ENCODE data around the gene VAMP4. TPM values are rescaled to one million over a fixed set of nuclear protein-coding genes. Genes with fewer than 3 reads are reported as not detected.
"Not testable (repeated sequence)": the region's sequence is repeated elsewhere in the genome, so short reads cannot be mapped to it uniquely, and the experiment has no call there.

The VAMP4 gene
- total RNA-seq, 2 donors from 2014 or later: 18.9 to 19.2 TPM

DNA sequence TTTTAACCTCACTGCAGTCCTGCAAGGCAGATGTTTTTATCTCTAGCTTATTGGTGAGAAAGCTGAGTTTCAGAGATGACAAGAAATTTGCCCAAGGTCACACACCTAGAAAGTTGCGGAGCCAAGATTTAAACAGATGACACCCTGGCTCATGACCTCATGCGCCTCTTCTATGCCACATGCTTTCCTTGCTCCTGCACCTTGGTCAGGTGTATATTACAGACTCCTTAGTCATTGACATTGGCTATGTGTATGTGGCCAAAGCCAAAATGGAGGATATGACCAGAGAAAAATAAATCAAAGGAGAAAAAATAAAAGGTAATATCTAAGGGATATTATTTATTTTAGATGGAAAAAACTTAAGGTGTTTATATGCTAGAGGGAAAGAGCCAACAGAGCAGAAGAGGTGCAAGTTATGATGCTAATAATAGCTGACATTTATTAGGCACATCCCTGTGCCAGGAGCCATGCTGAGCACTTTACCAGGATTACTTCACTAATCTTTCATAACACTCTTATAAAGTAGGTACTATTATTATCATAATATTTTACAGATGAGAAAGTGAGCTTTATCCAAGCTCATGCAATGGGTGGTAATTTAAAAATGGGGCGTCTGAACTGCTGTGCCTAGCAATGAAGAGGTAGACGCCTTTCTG lies 75.6 kb downstream of the VAMP4 start:
- Mint-ChIP-seq H3K9me3 (no peaks in the 10 kb centered on the region), H3K36me3 (ENCODE audit: insufficient read depth in 2 of 2) (no peaks in the 10 kb centered on the region), H3K4me3 (no peak overlapping the region), H3K4me1 (ENCODE audit: low read depth) (no peaks in the 10 kb centered on the region), H3K27ac (no peak overlapping the region), H3K27me3 (ENCODE audit: low read depth) (no peaks in the 10 kb centered on the region)
- DNase-seq (no peak), ATAC-seq (replicated peaks in 1 of 2) (no peak)

DNA sequence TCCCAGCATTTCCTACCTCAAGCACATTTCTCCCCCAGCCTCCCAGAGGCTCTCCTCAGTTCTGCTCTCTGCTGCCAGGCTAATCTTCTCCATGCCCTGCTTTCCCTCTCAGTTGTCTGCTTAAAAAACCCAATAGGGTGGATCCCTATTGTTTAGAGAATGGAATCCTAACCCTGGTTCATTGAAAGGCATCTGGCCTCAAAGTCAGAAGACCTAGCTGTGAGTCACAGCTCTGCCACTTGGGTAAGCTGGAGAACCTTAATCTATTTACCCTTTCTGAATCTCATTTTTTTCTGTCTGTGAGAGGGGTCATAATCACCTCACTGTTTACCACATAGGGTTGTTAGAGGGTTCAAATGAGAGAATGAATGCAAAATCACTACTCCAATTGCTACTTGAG lies 76.9 kb downstream of the VAMP4 start:
- no peak for ATAC-seq (replicated peaks in 1 of 2)
- no peak for DNase-seq
- H3K27ac Mint-ChIP-seq: no peak overlapping the region
- H3K9me3 Mint-ChIP-seq: no peaks in the 10 kb centered on the region
- H3K4me1 Mint-ChIP-seq (ENCODE audit: low read depth): no peaks in the 10 kb centered on the region
- H3K4me3 Mint-ChIP-seq: no peak overlapping the region
- no peaks in the 10 kb centered on the region for H3K27me3 Mint-ChIP-seq (ENCODE audit: low read depth)
- H3K36me3 Mint-ChIP-seq (ENCODE audit: insufficient read depth in 2 of 2): no peaks in the 10 kb centered on the region

- H3K27ac Mint-ChIP-seq: no peak overlapping the region
- H3K9me3 Mint-ChIP-seq: no peaks in the 10 kb centered on the region
- DNase-seq: no peak
- no peak overlapping the region for H3K4me3 Mint-ChIP-seq
- H3K36me3 Mint-ChIP-seq (ENCODE audit: insufficient read depth in 2 of 2): no peaks in the 10 kb centered on the region
- H3K4me1 Mint-ChIP-seq (ENCODE audit: low read depth): no peaks in the 10 kb centered on the region
- no peaks in the 10 kb centered on the region for H3K27me3 Mint-ChIP-seq (ENCODE audit: low read depth)
- no peak for ATAC-seq (replicated peaks in 1 of 2)
These were observed 77.8 kb downstream of the VAMP4 start for GRCh38 chr1:171663854-171664575.

GRCh38 chr1:171663036-171663853 lies 78.6 kb downstream of the VAMP4 start:
- H3K36me3 Mint-ChIP-seq (ENCODE audit: insufficient read depth in 2 of 2): no peaks in the 10 kb centered on the region
- no peaks in the 10 kb centered on the region for H3K4me1 Mint-ChIP-seq (ENCODE audit: low read depth)
- H3K9me3 Mint-ChIP-seq: no peaks in the 10 kb centered on the region
- ATAC-seq (replicated peaks in 1 of 2) (no peak), DNase-seq (no peak)
- H3K4me3 Mint-ChIP-seq: no peak overlapping the region
- no peak overlapping the region for H3K27ac Mint-ChIP-seq
- no peaks in the 10 kb centered on the region for H3K27me3 Mint-ChIP-seq (ENCODE audit: low read depth)

DNA sequence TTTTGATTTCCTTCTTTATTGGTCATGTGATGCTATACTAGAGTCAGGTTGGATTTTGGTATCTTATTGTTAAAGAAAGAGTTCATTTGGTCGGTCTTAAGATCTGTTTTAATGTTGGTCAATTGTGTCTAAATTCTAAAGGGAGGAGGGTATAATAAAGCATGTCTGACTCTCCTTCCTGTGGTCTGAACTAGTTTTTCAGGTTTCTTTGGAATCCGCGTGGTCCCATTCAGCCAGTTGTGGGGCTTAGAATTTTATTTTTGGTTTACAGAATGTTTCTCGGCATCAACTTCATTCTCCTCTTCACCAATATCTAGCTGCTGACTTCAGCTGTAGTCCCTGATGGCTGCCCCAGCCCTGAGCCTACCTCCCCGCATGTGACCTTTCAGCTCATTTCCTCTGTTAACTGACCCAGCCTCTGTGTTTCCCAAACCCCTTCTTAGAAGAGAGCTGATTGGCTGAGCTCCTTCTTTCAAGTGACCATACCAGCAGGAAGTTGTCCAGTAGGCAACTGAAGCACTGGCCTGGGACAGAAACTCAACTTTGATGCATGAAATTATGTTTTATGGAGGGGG lies 80.7 kb downstream of the VAMP4 start:
- ATAC-seq (replicated peaks in 1 of 2) (no peak), DNase-seq (no peak)
- Mint-ChIP-seq H3K36me3 (ENCODE audit: insufficient read depth in 2 of 2) (no peaks in the 10 kb centered on the region), H3K4me1 (ENCODE audit: low read depth) (no peaks in the 10 kb centered on the region), H3K9me3 (no peaks in the 10 kb centered on the region), H3K4me3 (no peak overlapping the region), H3K27ac (no peak overlapping the region), H3K27me3 (ENCODE audit: low read depth) (no peaks in the 10 kb centered on the region)

DNA sequence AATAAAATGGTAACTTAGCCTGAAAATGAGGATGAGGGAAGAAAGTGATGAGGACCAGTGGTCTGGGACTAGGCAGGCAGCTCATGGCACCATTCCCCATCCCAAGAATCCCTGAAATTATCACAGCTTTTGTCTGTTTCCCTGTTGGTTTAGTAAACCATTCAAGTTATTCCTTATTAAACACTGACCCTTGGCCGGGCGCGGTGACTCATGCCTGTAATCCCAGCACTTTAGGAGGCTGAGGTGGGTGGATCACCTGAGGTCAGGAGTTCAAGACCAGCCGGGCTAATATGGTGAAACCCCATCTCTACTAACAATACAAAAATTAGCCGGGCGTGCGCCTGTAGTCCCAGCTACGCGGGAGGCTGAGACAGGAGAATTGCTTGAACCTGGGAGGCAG lies 85.7 kb downstream of the VAMP4 start:
- H3K4me3 Mint-ChIP-seq; H3K27ac Mint-ChIP-seq; DNase-seq; H3K9me3 Mint-ChIP-seq; H3K36me3 Mint-ChIP-seq (ENCODE audit: insufficient read depth in 2 of 2); ATAC-seq (replicated peaks in 1 of 2): not testable (repeated sequence)
- peaks cover 11% of the 10 kb centered on the region for H3K4me1 Mint-ChIP-seq (ENCODE audit: low read depth)
- peaks cover 24% of the 10 kb centered on the region for H3K27me3 Mint-ChIP-seq (ENCODE audit: low read depth)

DNA sequence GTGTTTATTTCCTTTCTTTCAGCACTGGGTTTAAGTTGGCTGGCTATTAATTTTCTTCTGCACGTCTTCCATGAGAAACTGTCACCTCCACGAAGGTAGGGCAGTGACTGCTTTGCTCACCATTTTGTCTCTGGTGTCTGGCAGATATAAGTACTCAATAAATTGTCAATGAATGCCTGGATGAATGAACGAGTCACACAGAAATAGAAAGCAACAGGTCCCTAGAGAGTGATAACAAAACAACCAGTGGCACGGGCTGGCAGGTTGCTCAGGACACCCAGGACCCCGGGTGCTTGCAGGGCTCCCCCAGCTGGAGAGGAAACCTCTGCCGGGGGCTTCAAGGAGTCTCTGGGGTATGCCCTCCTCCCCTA lies 86.1 kb downstream of the VAMP4 start:
- peaks cover 24% of the 10 kb centered on the region for H3K27me3 Mint-ChIP-seq (ENCODE audit: low read depth)
- no peaks in the 10 kb centered on the region for H3K9me3 Mint-ChIP-seq
- ATAC-seq (replicated peaks in 1 of 2): peak; percentile 26 to 43
- H3K27ac Mint-ChIP-seq: no peak overlapping the region
- DNase-seq: no peak
- H3K4me1 Mint-ChIP-seq (ENCODE audit: low read depth): peaks cover 11% of the 10 kb centered on the region
- H3K4me3 Mint-ChIP-seq: peak overlapping the region; percentile 66 to 74
- H3K36me3 Mint-ChIP-seq (ENCODE audit: insufficient read depth in 2 of 2): no peaks in the 10 kb centered on the region

GRCh38 chr1:171654942-171655745 lies 86.7 kb downstream of the VAMP4 start:
- Mint-ChIP-seq H3K27me3 (ENCODE audit: low read depth) (peaks cover 24% of the 10 kb centered on the region), H3K4me3 (peak overlapping the region; percentile 66 to 74), H3K27ac (no peak overlapping the region), H3K36me3 (ENCODE audit: insufficient read depth in 2 of 2) (no peaks in the 10 kb centered on the region), H3K9me3 (no peaks in the 10 kb centered on the region), H3K4me1 (ENCODE audit: low read depth) (peaks cover 11% of the 10 kb centered on the region)
- peak; percentile 84 to 85 for DNase-seq
- peak; percentile 85 to 87 for ATAC-seq (replicated peaks in 1 of 2)

GRCh38 chr1:171654201-171654941 lies 87.5 kb downstream of the VAMP4 start:
- Mint-ChIP-seq H3K27me3 (ENCODE audit: low read depth) (peaks cover 24% of the 10 kb centered on the region), H3K4me1 (ENCODE audit: low read depth) (peaks cover 11% of the 10 kb centered on the region), H3K4me3 (no peak overlapping the region), H3K27ac (no peak overlapping the region), H3K36me3 (ENCODE audit: insufficient read depth in 2 of 2) (no peaks in the 10 kb centered on the region), H3K9me3 (no peaks in the 10 kb centered on the region)
- no peak for ATAC-seq (replicated peaks in 1 of 2)
- DNase-seq: no peak

DNA sequence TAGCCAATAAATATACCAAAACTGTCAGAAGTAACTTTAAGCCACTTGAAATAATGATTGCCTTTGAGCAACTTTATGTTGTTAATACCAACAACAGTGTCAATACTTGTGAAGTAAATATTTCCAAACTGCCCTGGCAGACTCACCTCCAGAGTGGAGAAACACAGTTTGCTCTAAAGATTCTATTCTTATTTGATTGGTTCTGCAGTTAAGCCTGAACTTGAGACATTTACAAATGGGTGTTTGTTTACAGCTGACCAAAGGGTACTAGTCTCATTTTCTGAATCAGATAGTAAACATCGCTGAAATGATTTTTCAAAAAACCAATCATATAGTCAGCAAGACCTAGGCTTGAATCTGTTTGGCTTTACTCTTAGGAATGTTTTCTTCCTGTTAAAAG lies 88.1 kb downstream of the VAMP4 start:
- peaks cover 24% of the 10 kb centered on the region for H3K27me3 Mint-ChIP-seq (ENCODE audit: low read depth)
- H3K4me1 Mint-ChIP-seq (ENCODE audit: low read depth): peaks cover 11% of the 10 kb centered on the region
- H3K27ac Mint-ChIP-seq: no peak overlapping the region
- no peaks in the 10 kb centered on the region for H3K36me3 Mint-ChIP-seq (ENCODE audit: insufficient read depth in 2 of 2)
- no peaks in the 10 kb centered on the region for H3K9me3 Mint-ChIP-seq
- no peak overlapping the region for H3K4me3 Mint-ChIP-seq
- DNase-seq (no peak), ATAC-seq (replicated peaks in 1 of 2) (no peak)

- Mint-ChIP-seq H3K27ac (no peak within 1 kb of the TSS), H3K36me3 (ENCODE audit: insufficient read depth in 2 of 2) (no peaks in the 10 kb centered on the region), H3K9me3 (no peaks in the 10 kb centered on the region), H3K4me1 (ENCODE audit: low read depth) (peaks cover 11% of the 10 kb centered on the region), H3K27me3 (ENCODE audit: low read depth) (peaks cover 24% of the 10 kb centered on the region), H3K4me3 (no peak within 1 kb of the TSS)
- no peak for DNase-seq
- no peak for ATAC-seq (replicated peaks in 1 of 2)
These were observed 89.5 kb downstream of the VAMP4 start, which contains the start of gene MYOC for GRCh38 chr1:171652234-171652822. MYOC (minus strand) TSS chr1:171652688; CDS start chr1:171652611, 77 bp downstream.
